HFF-Myc (cell line): ENCODE data around the gene KIRREL3.
"Not testable (repeated sequence)": the region's sequence is repeated elsewhere in the genome, so short reads cannot be mapped to it uniquely, and the experiment has no call there.

Experiments used
- DNase-seq: peaks from one replicate; pipeline ENCODE4 v3.0.0-alpha.2; 2011; ENCODE audit warnings: low read depth; ENCODE audit errors: extremely low read depth
- H3K4me3 ChIP-seq: replicated peaks from 2 replicates; pipeline ENCODE4 v1.5.1; 2011; ENCODE audit warnings: low read depth, mild to moderate bottlenecking, control low read depth, low read length
- TF ChIP-seq, protein P1 (sequence below): IDR thresholded peaks from 2 replicates; pipeline ENCODE4 v1.5.1; 2012; ENCODE audit warnings: mild to moderate bottlenecking, low read depth, low read length, control low read depth; ENCODE audit errors: missing control alignments

KIRREL3 gene

DNA sequence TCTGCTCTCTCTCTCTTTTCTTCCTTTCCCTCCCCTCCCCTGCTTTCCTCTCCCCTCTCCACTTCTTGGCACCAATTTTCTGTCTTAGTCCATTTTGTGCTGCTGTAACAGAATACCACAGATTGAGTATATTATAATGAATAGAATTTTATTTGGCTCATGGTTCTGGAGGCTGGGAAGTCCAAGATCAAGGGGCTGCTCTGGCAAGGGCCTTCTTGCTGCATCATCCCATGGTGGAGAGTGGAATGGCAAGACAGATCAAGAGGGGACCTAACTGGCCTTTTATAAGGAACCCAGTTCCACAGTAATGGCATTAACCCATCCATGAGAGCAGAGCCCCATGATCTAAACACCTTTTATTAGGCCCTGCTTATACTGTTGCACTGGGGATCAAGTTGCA is 600.6 kb downstream of the KIRREL3 start:
- no peak for DNase-seq
- TF ChIP-seq, protein P1, sequence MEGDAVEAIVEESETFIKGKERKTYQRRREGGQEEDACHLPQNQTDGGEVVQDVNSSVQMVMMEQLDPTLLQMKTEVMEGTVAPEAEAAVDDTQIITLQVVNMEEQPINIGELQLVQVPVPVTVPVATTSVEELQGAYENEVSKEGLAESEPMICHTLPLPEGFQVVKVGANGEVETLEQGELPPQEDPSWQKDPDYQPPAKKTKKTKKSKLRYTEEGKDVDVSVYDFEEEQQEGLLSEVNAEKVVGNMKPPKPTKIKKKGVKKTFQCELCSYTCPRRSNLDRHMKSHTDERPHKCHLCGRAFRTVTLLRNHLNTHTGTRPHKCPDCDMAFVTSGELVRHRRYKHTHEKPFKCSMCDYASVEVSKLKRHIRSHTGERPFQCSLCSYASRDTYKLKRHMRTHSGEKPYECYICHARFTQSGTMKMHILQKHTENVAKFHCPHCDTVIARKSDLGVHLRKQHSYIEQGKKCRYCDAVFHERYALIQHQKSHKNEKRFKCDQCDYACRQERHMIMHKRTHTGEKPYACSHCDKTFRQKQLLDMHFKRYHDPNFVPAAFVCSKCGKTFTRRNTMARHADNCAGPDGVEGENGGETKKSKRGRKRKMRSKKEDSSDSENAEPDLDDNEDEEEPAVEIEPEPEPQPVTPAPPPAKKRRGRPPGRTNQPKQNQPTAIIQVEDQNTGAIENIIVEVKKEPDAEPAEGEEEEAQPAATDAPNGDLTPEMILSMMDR = no peak
- H3K4me3 ChIP-seq = no peak overlapping the region

GRCh38 chr11:126398721-126399120 is 601.8 kb downstream of the KIRREL3 start:
- DNase-seq = no peak
- TF ChIP-seq, protein P1 = no peak
- H3K4me3 ChIP-seq = no peak overlapping the region

DNA sequence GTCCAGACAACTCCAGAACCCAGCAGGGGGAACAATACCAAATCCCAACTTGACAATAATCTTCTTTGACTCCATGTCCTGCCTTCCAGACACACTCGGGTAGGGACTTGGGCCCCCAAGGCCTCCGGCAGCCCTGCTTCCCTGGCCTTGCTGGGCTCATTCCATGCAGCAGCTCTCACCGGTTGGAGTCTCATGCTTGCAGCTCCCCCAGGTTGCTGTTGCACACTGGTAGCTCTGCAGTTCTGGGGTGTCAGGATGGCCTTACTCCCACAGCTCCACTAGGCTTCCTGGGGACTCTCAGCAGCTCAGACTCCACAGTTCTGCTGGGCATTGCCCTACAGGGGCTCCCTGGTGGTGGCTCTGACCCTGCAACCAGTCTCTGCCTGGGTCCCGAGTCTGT is 602.3 kb downstream of the KIRREL3 start:
- TF ChIP-seq, protein P1 = no peak

GRCh38 chr11:126396965-126397364 is 603.6 kb downstream of the KIRREL3 start:
- DNase-seq = no peak
- TF ChIP-seq, protein P1 = no peak
- no peak overlapping the region for H3K4me3 ChIP-seq

More for the DNA sequence above, 602.3 kb downstream of the KIRREL3 start:
- DNase-seq = no peak
- H3K4me3 ChIP-seq = no peak overlapping the region

DNA sequence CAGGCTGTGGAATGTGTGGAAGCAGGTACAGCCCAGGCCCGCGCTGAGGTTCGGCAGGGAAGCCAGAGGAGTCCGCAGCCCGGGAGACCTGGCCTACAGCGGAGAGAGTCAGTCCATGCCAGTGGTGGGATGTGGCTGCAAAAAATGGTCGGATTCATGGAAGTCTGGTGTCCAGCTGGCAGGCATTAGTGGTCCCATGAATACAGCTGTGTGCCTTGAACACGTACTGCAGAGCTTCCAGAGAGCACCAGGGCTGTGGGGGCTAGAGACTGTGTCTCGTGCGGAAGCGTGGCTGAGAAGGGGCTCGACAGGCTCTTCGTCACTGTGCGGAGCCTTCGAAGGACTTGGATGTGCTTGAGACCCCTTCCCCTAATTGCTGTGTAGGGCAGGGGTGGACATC is 604.3 kb downstream of the KIRREL3 start:
- not testable (repeated sequence) for DNase-seq, H3K4me3 ChIP-seq

DNA sequence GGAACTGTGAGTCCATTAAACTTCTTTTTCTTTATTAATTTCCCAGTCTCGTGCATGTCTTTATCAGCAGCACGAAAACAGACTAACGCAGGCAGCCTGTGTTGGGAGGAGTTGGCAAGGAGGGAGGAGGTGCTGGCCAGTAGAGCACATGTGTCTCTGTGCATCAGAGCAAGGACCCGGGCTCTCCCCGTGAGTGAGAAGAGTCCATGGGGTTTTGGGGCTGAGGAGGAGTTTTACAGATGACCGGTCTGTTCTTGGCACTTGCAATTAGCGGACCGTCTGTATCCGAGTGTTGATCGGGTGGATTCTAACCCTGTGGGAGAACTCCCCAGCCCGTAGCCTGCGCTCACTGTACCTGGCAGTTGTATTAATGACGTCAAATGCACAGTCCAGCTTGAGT is 604.8 kb downstream of the KIRREL3 start:
- DNase-seq, H3K4me3 ChIP-seq: not testable (repeated sequence)

DNA sequence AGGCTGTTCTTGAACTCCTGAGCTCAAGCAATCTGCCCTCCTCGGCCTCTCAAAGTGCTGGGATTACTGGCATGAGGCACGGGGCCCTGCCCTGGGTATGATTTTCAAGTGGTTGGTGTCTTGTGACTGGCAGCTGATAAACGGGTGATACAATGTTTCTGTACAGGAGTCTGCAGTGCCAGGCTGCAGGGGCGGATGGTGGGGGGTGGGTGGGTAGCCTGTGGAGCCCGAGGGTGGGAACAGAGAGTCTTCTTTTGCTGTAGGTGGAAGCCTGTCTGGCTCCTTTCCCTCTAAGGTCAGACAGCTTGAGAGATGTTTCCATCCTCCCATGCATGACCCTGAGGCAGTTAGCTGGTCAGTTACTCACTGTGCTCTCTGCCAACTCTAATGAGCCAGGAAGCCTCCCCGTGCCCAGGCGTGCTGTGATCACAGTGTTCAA is 605.9 kb downstream of the KIRREL3 start:
- DNase-seq, H3K4me3 ChIP-seq: not testable (repeated sequence)

DNA sequence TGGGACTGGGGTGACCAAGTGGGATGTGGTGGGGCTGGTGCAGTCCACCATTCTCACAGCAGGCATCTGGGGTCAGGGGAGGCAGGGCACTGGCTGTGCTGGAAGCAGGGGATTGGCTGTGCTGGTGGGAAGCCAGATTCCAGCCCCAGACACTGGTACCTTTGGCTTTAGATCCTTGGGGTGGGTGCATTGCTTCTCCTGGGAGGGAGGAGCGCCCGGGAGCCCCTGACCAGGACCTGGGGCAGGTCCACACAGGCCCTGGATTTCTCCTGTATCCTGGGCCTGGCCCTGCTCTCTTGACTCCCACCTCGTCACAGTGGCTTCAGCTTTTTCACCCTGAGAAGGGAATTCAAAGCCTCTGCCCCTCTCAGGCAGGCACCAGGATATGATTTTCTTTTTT is 606.5 kb downstream of the KIRREL3 start:
- TF ChIP-seq, protein P1 = no peak
- H3K4me3 ChIP-seq = no peak overlapping the region
- no peak for DNase-seq

- TF ChIP-seq, protein P1 = no peak
- no peak overlapping the region for H3K4me3 ChIP-seq
- DNase-seq = no peak
Measured at GRCh38 chr11:126393143-126393542, 607.4 kb downstream of the KIRREL3 start.
